Measurements from ENCODE around the gene EPHA1.

GRCh38 chr7:143418681-143419458, 10.2 kb upstream of the EPHA1 start:
- TF ChIP-seq POLR2A (IDR thresholded peaks at IDR 0.05): no peak
- TF ChIP-seq, protein P1, sequence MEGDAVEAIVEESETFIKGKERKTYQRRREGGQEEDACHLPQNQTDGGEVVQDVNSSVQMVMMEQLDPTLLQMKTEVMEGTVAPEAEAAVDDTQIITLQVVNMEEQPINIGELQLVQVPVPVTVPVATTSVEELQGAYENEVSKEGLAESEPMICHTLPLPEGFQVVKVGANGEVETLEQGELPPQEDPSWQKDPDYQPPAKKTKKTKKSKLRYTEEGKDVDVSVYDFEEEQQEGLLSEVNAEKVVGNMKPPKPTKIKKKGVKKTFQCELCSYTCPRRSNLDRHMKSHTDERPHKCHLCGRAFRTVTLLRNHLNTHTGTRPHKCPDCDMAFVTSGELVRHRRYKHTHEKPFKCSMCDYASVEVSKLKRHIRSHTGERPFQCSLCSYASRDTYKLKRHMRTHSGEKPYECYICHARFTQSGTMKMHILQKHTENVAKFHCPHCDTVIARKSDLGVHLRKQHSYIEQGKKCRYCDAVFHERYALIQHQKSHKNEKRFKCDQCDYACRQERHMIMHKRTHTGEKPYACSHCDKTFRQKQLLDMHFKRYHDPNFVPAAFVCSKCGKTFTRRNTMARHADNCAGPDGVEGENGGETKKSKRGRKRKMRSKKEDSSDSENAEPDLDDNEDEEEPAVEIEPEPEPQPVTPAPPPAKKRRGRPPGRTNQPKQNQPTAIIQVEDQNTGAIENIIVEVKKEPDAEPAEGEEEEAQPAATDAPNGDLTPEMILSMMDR (IDR thresholded peaks at IDR 0.05): no peak
